ENCODE results near the gene ZG16.
"Not testable (repeated sequence)": the region's sequence is repeated elsewhere in the genome, so short reads cannot be mapped to it uniquely, and the experiment has no call there.

ZG16 gene

GRCh38 chr16:29777576-29778350 lies at the start of gene ZG16:
Gene ZG16 (plus strand): TSS chr16:29778256. CDS start chr16:29779267, 1,011 bp downstream.
- no peak for DNase-seq

DNA sequence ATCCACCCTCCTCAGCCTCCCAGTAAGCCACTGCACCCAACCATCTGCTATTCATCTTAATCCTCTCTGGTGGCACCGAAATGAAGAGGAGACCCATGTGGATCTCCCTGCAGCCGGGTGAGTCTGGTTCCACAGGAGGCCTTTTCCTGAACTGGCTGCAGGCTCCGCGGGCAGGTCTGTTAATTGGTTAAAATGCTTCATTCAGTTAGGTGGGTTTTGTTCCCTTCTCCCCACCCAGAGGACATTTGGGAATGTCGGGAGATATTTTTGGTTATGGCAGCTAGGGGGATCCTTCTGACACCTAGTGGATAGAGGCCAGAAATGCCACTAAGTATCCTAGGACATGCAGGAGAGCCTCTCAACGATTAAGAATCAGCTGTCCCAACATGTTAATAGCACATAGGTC lies 48.9 kb upstream of the ZG16 start:
- DNase-seq: peak in 1 of 2 experiments; percentile 20

- no peak for DNase-seq
Measured at GRCh38 chr16:29730649-29731048, 47.4 kb upstream of the ZG16 start.

GRCh38 chr16:29731768-29732601 lies 46.1 kb upstream of the ZG16 start:
- DNase-seq: not testable (repeated sequence)

DNA sequence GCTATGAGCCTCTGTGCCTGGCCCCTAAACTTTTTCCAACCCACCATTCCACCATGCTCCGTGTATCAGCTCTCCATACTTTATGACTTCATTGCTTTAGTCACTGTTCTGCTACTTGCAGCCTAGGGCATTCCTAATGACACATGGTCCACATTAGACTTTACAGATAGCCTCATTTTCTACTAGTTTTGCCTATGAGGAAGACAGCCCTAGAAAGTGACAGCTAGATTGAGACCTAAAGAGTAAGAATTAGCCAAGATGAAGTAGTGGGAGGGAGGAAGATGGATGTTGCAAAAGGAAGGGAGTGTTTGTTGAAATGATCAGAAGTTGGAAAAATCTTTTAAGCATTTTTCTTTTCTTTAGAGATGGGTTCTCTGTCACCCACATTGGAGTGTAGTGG lies 43.3 kb upstream of the ZG16 start:
- no peak for DNase-seq

- no peak for DNase-seq
Measured at GRCh38 chr16:29736112-29736511, 41.9 kb upstream of the ZG16 start.

DNA sequence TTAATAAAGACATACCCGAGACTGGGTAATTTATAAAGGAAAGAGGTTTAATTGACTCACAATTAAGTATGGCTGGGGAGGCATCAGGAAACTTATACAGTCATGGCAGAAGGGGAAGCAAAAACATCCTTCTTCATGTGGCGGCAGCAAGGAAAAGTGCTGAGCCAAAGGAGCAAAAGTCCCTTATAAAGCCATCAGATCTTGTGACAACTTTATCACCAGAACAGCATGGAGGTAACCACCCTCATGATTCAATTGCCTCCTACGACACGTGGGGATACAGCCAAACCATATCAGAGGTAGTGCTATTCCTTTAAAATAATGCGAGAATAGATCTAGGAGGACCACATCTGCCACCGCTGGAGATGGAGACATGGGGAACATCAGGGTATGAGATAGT lies 41.3 kb upstream of the ZG16 start:
- DNase-seq: no peak

GRCh38 chr16:29737713-29738112 lies 40.3 kb upstream of the ZG16 start:
- DNase-seq: no peak

DNA sequence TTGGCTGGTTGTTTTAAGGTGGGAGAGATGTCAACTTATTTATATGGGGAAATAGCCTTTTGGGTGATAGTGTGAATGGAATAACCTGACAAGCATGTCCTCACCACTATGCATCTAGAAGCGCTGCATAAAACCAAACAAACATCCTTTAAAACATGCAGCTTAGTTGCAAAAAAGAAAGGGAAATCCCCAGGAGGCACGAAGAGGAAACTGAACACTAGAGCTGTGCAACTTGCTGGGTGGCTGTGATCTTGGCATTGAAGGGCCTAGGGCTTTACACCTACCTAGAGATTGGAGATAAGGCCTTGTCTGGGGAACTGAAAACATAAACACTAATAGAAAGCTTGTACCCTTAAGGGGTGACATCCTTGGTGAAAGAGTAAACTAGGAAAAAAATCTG lies 39.5 kb upstream of the ZG16 start:
- no peak for DNase-seq

GRCh38 chr16:29739927-29740629 lies 38.0 kb upstream of the ZG16 start:
- DNase-seq: not testable (repeated sequence)

GRCh38 chr16:29740630-29741015 lies 37.4 kb upstream of the ZG16 start:
- DNase-seq: not testable (repeated sequence)

DNA sequence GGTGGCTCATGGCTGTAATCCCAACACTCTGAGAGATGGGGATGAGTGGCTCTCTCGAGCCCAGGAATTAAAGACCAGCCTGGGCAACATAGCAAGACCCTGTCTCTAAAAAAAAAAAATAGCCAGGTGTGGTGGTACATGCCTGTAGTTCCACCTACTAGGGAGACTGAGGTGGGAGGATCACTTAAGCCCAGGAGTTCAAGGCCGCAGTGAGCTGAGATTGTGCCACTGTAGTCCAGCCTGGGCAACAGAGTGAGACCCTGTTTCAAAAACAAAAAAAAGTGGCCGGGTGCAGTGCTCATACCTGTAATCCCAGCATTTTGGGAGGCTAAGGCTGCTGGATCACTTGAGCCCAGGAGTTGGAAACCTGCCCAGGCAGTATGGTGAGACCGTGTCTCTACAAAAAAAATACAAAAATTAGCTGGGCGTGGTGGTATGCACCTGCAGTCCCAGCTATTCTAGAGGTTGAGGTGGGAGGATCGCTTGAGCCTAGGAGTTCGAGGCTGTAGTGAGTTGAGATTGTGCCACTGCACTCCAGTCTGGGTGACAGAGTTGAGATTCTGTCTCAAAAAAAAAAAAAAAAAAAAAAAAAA lies 35.3 kb upstream of the ZG16 start:
- no peak for DNase-seq

GRCh38 chr16:29743475-29743826 lies 34.6 kb upstream of the ZG16 start:
- DNase-seq: no peak

DNA sequence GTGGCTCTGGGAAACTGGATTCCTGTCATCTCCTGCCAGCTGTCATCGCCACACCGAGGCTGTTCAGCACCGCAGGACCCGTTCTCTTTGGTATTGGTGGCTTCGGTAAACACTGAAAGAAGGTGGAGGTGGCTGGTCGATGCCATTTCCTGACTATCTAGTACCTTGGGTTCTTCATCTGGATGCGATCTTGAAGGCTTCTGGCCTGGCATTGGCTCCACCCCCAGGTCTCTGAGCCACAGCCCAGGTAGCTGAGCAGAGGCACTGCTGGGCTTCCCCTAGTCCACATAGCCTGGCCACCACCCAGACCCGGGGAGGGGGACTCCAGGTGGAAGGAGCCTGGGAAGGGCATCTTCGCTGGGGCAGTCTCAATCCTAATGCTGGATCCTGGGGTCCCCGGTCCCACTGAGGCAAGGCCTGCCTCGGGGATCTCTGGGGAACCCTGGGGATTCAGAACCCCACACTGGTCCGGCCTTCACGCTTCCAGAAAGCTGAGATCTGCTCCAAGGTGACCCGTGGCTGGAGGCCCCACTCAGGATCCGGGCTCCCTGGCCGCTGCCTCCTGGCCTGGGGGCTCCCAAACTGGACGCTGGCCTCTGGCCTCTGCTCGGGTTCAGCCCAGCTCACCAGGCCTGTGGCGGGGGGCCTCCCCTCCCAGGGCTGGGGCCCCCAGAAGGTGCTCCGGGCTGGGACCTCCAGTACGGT lies 34.1 kb upstream of the ZG16 start:
- no peak for DNase-seq

GRCh38 chr16:29744541-29745101 lies 33.4 kb upstream of the ZG16 start:
- DNase-seq: no peak

DNA sequence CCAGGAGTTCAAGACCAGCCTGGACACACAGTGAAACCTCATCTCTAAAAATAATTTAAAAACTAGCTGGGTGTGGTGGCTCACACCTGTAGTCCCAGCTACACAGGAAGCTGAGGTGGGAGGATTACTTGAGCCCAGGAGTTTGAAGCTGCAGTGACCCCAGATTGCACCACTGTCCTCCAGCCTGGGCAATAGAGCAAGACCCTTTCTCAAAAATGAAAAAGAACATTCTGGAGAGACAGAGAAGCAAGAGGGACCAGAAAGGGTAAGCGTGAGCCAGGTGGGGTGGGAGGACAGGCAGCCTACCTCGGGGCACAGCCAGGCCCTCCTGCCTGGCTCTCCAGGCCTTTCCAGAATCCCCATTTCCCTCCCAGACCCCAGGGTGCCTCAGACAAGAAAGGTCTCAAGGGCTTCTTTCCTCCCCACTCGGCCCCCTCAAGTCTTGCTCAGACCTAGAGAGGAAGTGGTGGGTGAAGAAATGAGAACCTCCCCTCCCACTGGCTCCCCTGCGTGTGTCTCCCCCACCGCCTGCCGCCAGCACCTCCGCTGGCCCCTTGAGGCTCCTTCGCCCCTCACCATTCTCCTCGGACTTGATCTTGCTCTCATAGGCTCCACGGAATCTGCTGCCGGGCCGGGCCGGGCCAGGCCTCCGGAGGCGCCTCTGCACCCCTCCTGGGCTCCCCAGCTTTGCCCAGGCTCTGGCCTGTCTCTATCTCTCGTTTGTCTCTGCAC lies 32.8 kb upstream of the ZG16 start:
- no peak for DNase-seq

- no peak for DNase-seq
Measured at GRCh38 chr16:29745853-29746345, 32.2 kb upstream of the ZG16 start, which contains the start of gene C16orf54. Gene C16orf54 (minus strand): TSS chr16:29745990. CDS start chr16:29744951, 1,039 bp downstream.

GRCh38 chr16:29746518-29746917 lies 31.5 kb upstream of the ZG16 start:
- DNase-seq: not testable (repeated sequence)

DNA sequence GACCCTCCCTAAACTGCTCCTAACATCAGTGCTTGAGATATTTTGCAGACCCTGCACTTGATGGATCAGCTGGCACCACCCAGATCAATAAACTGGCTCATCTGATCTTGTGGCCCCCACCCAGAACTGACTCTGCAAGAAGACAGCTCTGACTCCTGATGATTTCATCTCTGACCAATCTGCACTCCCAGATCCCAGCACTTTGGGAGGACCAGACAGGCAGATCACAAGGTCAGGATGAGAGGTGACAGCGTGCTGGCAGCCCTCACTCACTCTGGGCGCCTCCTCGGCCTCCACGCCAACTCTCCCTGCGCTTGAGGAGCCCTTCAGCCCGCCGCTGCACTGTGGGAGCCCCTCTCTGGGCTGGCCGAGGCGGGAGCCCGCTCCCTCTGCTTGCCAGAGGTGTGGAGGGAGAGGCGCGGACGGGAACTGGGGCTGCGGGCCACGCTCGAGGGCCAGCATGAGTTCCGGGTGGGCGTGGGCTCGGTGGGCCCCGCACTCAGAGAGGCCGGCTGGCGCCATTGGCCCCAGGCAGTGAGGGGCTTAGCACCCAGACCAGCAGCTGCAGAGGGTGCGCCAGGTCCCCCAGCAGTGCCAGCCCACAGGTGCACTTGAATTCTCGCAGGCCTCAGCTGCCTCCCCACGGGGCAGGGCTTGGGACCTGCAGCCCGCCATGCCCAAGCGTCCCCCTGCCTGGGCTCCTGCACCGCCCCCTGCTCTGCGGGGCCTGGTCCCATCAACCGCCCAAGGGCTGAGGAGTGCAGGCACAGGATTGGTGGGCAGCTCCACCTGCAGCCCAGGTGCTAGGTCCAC lies 29.9 kb upstream of the ZG16 start:
- DNase-seq: no peak

GRCh38 chr16:29748760-29749149 lies 29.3 kb upstream of the ZG16 start:
- DNase-seq: not testable (repeated sequence)
